GM20431 (cell line): ENCODE results near the gene GATA3.

Source experiments
- in situ Hi-C: fragments of 300-500 bp; cut with MseI, MboI; formaldehyde crosslinking; loops from one replicate; pipeline ENCODE4 v1.15.0; 2020; ENCODE audit warnings: low sequenced_read_pairs; ENCODE audit not compliant: unreplicated experiment

Gene GATA3

GRCh38 chr10:8049045-8049864, 5.2 kb upstream of the GATA3 start:
- in situ Hi-C loops, result loop anchor here (25.0 kb wide), 1 partner anchor 162 kb away; no protein-coding TSS in a partner anchor

- in situ Hi-C loops, result loop anchor here (25.0 kb wide), 1 partner anchor 163 kb away; no protein-coding TSS in a partner anchor
These were observed 4.5 kb upstream of the GATA3 start for GRCh38 chr10:8049865-8050555.

GRCh38 chr10:8050556-8051108, 3.9 kb upstream of the GATA3 start:
- in situ Hi-C loops, result no loop called here

- in situ Hi-C loops, result no loop called here
These were observed 3.2 kb upstream of the GATA3 start for GRCh38 chr10:8051109-8051821.

- in situ Hi-C loops, result no loop called here
These were observed 2.6 kb upstream of the GATA3 start for GRCh38 chr10:8051851-8052257.

- in situ Hi-C loops, result no loop called here
These were observed 2.0 kb upstream of the GATA3 start for GRCh38 chr10:8052341-8052955.

GRCh38 chr10:8052956-8053445, 1.5 kb upstream of the GATA3 start:
- in situ Hi-C loops, result no loop called here

- in situ Hi-C loops, result no loop called here
These were observed 843 bp upstream of the GATA3 start for GRCh38 chr10:8053446-8054243.

- in situ Hi-C loops, result no loop called here
These were observed 319 bp upstream of the GATA3 start for GRCh38 chr10:8054244-8054493.

GRCh38 chr10:8055420-8056349, 1.2 kb downstream of the GATA3 start:
- in situ Hi-C loops, result no loop called here

GRCh38 chr10:8056378-8056777, 1.9 kb downstream of the GATA3 start:
- in situ Hi-C loops, result no loop called here

GRCh38 chr10:8056871-8057331, 2.4 kb downstream of the GATA3 start:
- in situ Hi-C loops, result no loop called here

- in situ Hi-C loops, result no loop called here
These were observed 3.3 kb downstream of the GATA3 start for GRCh38 chr10:8057636-8058273.

GRCh38 chr10:8058274-8059111, 4.0 kb downstream of the GATA3 start:
- in situ Hi-C loops, result no loop called here

GRCh38 chr10:8059191-8059936, 4.9 kb downstream of the GATA3 start:
- in situ Hi-C loops, result no loop called here

- in situ Hi-C loops, result no loop called here
These were observed 5.7 kb downstream of the GATA3 start for GRCh38 chr10:8060010-8060703.
